A549 treated with Hydrocortisone at 1 μM for 4 hours (cell line): ENCODE measurements around the gene IQSEC2. TPM values are rescaled to one million over a fixed set of nuclear protein-coding genes. Genes with fewer than 3 reads are reported as not detected.

Source experiments
- total RNA-seq: library from RNA; stranded (reverse); fragments of 200-300 nt; extraction: Qiagen RNA extraction; gene quantifications from 5 replicates; pipeline ENCODE4 v1.2.3, GENCODE V29; 2022

IQSEC2 gene
- total RNA-seq, result 31.4 to 44.5 TPM (median 40.5 TPM) in 5 replicates

GRCh38 chrX:53281321-53281822, at the start of gene IQSEC2:
IQSEC2 (minus strand) TSS chrX:53281584.

GRCh38 chrX:53224860-53225797, 56.3 kb downstream of the IQSEC2 start, which contains the start of gene KDM5C:
KDM5C (minus strand) TSS chrX:53225207; CDS start chrX:53224889, 318 bp downstream.

Other genes starting within 250 kb of the IQSEC2 start
- 0.02 TPM in 1 of 5 replicates, not detected in the others for gene GPR173, start 232.8 kb downstream of the IQSEC2 start, total RNA-seq
- gene TSPYL2, start 199.2 kb downstream of the IQSEC2 start, total RNA-seq, result 21.3 to 24.3 TPM (median 22.9 TPM) in 5 replicates
- 1.4 to 1.9 TPM (median 1.6 TPM) in 5 replicates for gene KANTR, start 187.4 kb downstream of the IQSEC2 start, total RNA-seq
- 47.0 to 56.4 TPM (median 52.9 TPM) in 5 replicates for gene KDM5C, start 56.4 kb downstream of the IQSEC2 start, total RNA-seq
- gene SMC1A, start 141.1 kb upstream of the IQSEC2 start, total RNA-seq, result 41.1 to 61.9 TPM (median 50.0 TPM) in 5 replicates
- 0.54 to 0.94 TPM (median 0.67 TPM) in 5 replicates for gene RIBC1, start 141.3 kb upstream of the IQSEC2 start, total RNA-seq
- 175 to 203 TPM (median 182 TPM) in 5 replicates for gene HSD17B10, start 152.8 kb upstream of the IQSEC2 start, total RNA-seq